ENCODE data around the gene WWOX.
"Not testable (repeated sequence)": the region's sequence is repeated elsewhere in the genome, so short reads cannot be mapped to it uniquely, and the experiment has no call there.

The WWOX gene

GRCh38 chr16:79210607-79211006, 1111.2 kb downstream of the WWOX start:
- peak; percentile 17 for DNase-seq (ENCODE audit: low spot score)
- Mint-ChIP-seq H3K9me3 (peaks cover 10% of the 10 kb centered on the region), H3K36me3 (ENCODE audit: low read depth) (peaks cover 6% of the 10 kb centered on the region), H3K4me1 (ENCODE audit: low read depth) (peaks cover 9% of the 10 kb centered on the region), H3K27me3 (ENCODE audit: low read depth) (no peaks in the 10 kb centered on the region), H3K4me3 (no peak overlapping the region), H3K27ac (no peak overlapping the region)

- no peaks in the 10 kb centered on the region for H3K27me3 Mint-ChIP-seq (ENCODE audit: low read depth)
Measured at GRCh38 chr16:79211586-79211985, 1112.1 kb downstream of the WWOX start.

GRCh38 chr16:79212114-79212791, 1112.8 kb downstream of the WWOX start:
- Mint-ChIP-seq H3K9me3 (peaks cover 15% of the 10 kb centered on the region), H3K27me3 (ENCODE audit: low read depth) (no peaks in the 10 kb centered on the region), H3K4me1 (ENCODE audit: low read depth) (peaks cover 13% of the 10 kb centered on the region), H3K4me3 (no peak overlapping the region), H3K27ac (no peak overlapping the region), H3K36me3 (ENCODE audit: low read depth) (peaks cover 6% of the 10 kb centered on the region)
- DNase-seq (ENCODE audit: low spot score): no peak

More at GRCh38 chr16:79211586-79211985, 1112.1 kb downstream of the WWOX start:
- no peak overlapping the region for H3K27ac Mint-ChIP-seq
- H3K9me3 Mint-ChIP-seq: peaks cover 15% of the 10 kb centered on the region
- peaks cover 6% of the 10 kb centered on the region for H3K36me3 Mint-ChIP-seq (ENCODE audit: low read depth)
- no peak for DNase-seq (ENCODE audit: low spot score)
- H3K4me1 Mint-ChIP-seq (ENCODE audit: low read depth): peaks cover 9% of the 10 kb centered on the region
- no peak overlapping the region for H3K4me3 Mint-ChIP-seq

DNA sequence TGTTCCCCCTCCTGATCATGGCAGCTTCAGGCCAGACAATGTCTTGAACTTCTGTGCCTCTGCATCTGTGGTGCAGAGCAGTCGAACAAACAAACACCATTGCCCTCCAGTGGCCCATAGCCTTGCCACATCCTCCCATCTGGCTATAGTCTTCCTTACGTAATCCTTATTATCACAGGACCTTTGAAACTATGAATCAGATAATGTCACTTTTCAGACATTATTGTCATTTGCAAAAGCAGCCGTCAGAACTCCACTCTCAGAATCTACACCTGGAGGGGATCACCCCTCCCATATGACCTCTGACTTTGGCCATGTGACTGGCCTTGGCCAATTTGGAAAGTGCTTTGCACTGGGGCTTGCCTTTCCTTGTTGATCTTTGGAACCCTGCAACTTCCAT, 1113.8 kb downstream of the WWOX start:
- no peak overlapping the region for H3K27ac Mint-ChIP-seq
- H3K36me3 Mint-ChIP-seq (ENCODE audit: low read depth): peaks cover 6% of the 10 kb centered on the region
- no peak overlapping the region for H3K4me3 Mint-ChIP-seq
- peaks cover 22% of the 10 kb centered on the region for H3K4me1 Mint-ChIP-seq (ENCODE audit: low read depth)
- H3K27me3 Mint-ChIP-seq (ENCODE audit: low read depth): no peaks in the 10 kb centered on the region
- DNase-seq (ENCODE audit: low spot score): no peak
- peaks cover 15% of the 10 kb centered on the region for H3K9me3 Mint-ChIP-seq

- DNase-seq (ENCODE audit: low spot score): no peak
- Mint-ChIP-seq H3K27me3 (ENCODE audit: low read depth) (no peaks in the 10 kb centered on the region), H3K36me3 (ENCODE audit: low read depth) (peaks cover 6% of the 10 kb centered on the region), H3K4me3 (no peak overlapping the region), H3K9me3 (peaks cover 15% of the 10 kb centered on the region), H3K27ac (no peak overlapping the region), H3K4me1 (ENCODE audit: low read depth) (peaks cover 26% of the 10 kb centered on the region)
Measured at GRCh38 chr16:79215289-79215688, 1115.8 kb downstream of the WWOX start.

DNA sequence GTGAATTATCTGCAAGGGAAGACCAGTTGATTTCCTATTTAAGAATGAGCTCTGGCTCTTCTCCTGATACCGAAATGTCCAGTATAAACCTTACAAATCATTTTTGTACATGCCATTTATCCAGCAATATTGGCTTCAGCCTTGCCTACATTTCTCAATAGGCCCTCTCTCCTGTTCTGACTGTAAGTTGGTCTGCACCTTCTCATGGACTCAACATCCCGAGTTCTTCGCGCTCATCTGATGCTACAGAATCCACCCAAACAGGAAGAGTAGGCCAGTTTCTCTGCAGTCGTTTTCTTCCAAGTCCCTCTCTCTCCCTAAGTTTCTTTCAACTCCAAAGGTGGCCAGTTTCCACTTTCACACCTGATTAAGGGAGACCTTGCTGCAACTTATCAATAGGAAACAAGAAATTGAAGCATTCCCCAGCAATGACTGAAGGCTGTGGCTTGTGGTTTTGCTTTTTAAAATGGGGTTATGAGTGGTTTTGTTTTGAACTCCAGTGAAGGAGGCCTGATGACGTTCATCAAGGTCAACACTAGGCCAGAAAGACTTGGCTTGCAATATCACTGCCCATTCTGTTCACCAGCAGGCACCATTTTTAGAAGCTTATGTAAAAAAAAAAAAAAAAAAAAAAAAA, 1118.0 kb downstream of the WWOX start:
- Mint-ChIP-seq H3K36me3 (ENCODE audit: low read depth) (peaks cover 6% of the 10 kb centered on the region), H3K4me1 (ENCODE audit: low read depth) (peaks cover 20% of the 10 kb centered on the region), H3K4me3 (peak overlapping the region; percentile 46), H3K27me3 (ENCODE audit: low read depth) (no peaks in the 10 kb centered on the region), H3K27ac (peak overlapping the region; percentile 29), H3K9me3 (peaks cover 15% of the 10 kb centered on the region)
- peak; percentile 65 for DNase-seq (ENCODE audit: low spot score)

- Mint-ChIP-seq H3K27me3 (ENCODE audit: low read depth) (peaks cover 6% of the 10 kb centered on the region), H3K4me1 (ENCODE audit: low read depth) (peaks cover 20% of the 10 kb centered on the region), H3K36me3 (ENCODE audit: low read depth) (peaks cover 4% of the 10 kb centered on the region), H3K4me3 (peak overlapping the region; percentile 31), H3K9me3 (peaks cover 14% of the 10 kb centered on the region), H3K27ac (peak overlapping the region; percentile 33)
- DNase-seq (ENCODE audit: low spot score): no peak
Measured at GRCh38 chr16:79218351-79218750, 1118.9 kb downstream of the WWOX start.

DNA sequence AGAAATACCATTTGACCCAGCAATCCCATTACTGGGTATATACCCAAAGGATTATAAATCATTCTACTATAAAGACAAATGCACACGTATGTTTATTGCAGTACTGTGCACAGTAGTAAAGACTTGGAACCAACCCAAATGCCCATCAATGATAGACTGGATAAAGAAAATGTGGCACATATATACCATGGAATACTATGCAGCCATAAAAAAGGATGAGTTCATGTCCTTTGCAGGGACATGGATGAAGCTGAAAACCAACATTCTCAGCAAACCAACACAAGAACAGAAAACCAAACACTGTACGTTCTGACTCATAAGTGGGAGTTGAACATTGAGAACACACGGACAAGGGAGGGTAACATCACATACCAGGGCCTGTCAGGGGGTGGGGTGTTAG, 1126.5 kb downstream of the WWOX start:
- H3K27ac Mint-ChIP-seq; H3K9me3 Mint-ChIP-seq; H3K36me3 Mint-ChIP-seq (ENCODE audit: low read depth); DNase-seq (ENCODE audit: low spot score); H3K4me3 Mint-ChIP-seq; H3K4me1 Mint-ChIP-seq (ENCODE audit: low read depth): not testable (repeated sequence)
- peaks cover 21% of the 10 kb centered on the region for H3K27me3 Mint-ChIP-seq (ENCODE audit: low read depth)

- peaks cover 1% of the 10 kb centered on the region for H3K36me3 Mint-ChIP-seq (ENCODE audit: low read depth)
Measured at GRCh38 chr16:79229361-79229760, 1129.9 kb downstream of the WWOX start.

DNA sequence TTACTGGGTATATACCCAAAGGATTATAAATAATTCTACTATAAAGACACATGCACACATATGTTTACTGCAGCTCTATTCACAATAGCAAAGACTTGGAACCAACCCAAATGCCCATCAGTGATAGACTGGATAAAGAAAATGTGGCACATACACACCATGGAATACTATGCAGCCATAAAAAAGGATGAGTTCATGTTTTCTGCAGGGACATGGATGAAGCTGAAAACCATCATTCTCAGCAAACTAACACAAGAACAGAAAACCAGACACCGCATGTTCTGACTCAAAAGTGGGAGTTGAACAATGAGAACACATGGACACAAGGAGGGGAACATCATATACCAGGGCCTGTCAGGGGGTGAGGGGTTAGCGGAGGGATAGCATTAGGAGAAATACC, 1146.2 kb downstream of the WWOX start:
- H3K4me1 Mint-ChIP-seq (ENCODE audit: low read depth); H3K9me3 Mint-ChIP-seq; H3K4me3 Mint-ChIP-seq; H3K27me3 Mint-ChIP-seq (ENCODE audit: low read depth); H3K36me3 Mint-ChIP-seq (ENCODE audit: low read depth); DNase-seq (ENCODE audit: low spot score); H3K27ac Mint-ChIP-seq: not testable (repeated sequence)

More at GRCh38 chr16:79229361-79229760, 1129.9 kb downstream of the WWOX start:
- no peak overlapping the region for H3K4me3 Mint-ChIP-seq
- H3K9me3 Mint-ChIP-seq: no peaks in the 10 kb centered on the region
- DNase-seq (ENCODE audit: low spot score): no peak
- H3K27ac Mint-ChIP-seq: no peak overlapping the region
- peaks cover 15% of the 10 kb centered on the region for H3K27me3 Mint-ChIP-seq (ENCODE audit: low read depth)
- no peaks in the 10 kb centered on the region for H3K4me1 Mint-ChIP-seq (ENCODE audit: low read depth)

GRCh38 chr16:79247386-79247785, 1147.9 kb downstream of the WWOX start:
- H3K4me3 Mint-ChIP-seq: no peak overlapping the region
- peaks cover 4% of the 10 kb centered on the region for H3K27me3 Mint-ChIP-seq (ENCODE audit: low read depth)
- H3K36me3 Mint-ChIP-seq (ENCODE audit: low read depth): no peaks in the 10 kb centered on the region
- H3K27ac Mint-ChIP-seq: no peak overlapping the region
- no peaks in the 10 kb centered on the region for H3K4me1 Mint-ChIP-seq (ENCODE audit: low read depth)
- no peak for DNase-seq (ENCODE audit: low spot score)
- H3K9me3 Mint-ChIP-seq: no peaks in the 10 kb centered on the region

GRCh38 chr16:79248351-79248750, 1148.9 kb downstream of the WWOX start:
- Mint-ChIP-seq H3K27ac (no peak overlapping the region), H3K27me3 (ENCODE audit: low read depth) (no peaks in the 10 kb centered on the region), H3K36me3 (ENCODE audit: low read depth) (no peaks in the 10 kb centered on the region), H3K4me1 (ENCODE audit: low read depth) (no peaks in the 10 kb centered on the region), H3K4me3 (no peak overlapping the region), H3K9me3 (no peaks in the 10 kb centered on the region)
- no peak for DNase-seq (ENCODE audit: low spot score)

GRCh38 chr16:79250502-79251098, 1151.1 kb downstream of the WWOX start:
- no peaks in the 10 kb centered on the region for H3K4me1 Mint-ChIP-seq (ENCODE audit: low read depth)
- H3K4me3 Mint-ChIP-seq: no peak overlapping the region
- no peak for DNase-seq (ENCODE audit: low spot score)
- no peaks in the 10 kb centered on the region for H3K27me3 Mint-ChIP-seq (ENCODE audit: low read depth)
- H3K36me3 Mint-ChIP-seq (ENCODE audit: low read depth): no peaks in the 10 kb centered on the region
- no peaks in the 10 kb centered on the region for H3K9me3 Mint-ChIP-seq
- H3K27ac Mint-ChIP-seq: no peak overlapping the region

DNA sequence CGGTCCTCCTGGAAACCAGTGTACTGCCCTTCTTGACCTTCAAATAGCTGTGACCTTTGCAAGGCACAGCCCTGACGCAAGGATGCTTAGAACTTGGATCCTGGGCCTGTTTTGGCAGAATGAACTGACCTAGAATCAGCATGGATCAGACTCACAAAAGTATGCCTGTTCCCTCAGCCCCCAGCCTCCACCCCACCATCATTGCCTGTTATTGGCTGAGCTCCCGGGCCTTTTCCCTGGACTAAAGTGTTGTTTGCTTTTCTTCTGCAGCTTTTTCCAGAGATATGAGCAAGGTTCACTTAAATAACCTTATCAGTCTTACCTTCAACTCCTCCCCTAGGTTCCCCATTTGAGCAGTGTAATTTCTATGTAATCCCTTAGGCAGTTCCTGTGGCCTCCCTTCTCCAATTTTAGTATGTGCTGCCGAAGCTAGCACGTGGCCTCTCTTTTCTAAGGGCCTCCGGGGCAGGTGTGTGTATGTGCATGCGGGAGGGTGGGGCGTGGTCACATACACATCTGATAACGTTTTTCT, 1153.7 kb downstream of the WWOX start:
- Mint-ChIP-seq H3K4me3 (no peak overlapping the region), H3K27ac (no peak overlapping the region), H3K9me3 (no peaks in the 10 kb centered on the region), H3K4me1 (ENCODE audit: low read depth) (peaks cover 4% of the 10 kb centered on the region), H3K36me3 (ENCODE audit: low read depth) (no peaks in the 10 kb centered on the region), H3K27me3 (ENCODE audit: low read depth) (no peaks in the 10 kb centered on the region)
- DNase-seq (ENCODE audit: low spot score): no peak
